HG02840 (cell line): Measurements from ENCODE around the gene ANO9.

Experiments
- ATAC-seq: cut with Tn5 transposase; IDR thresholded peaks from one replicate; pipeline ENCODE4 v1.9.1; 2021; ENCODE audit warnings: mild to moderate bottlenecking, moderate library complexity, moderate number of reproducible peaks; ENCODE audit not compliant: unreplicated experiment, low FRiP score

ANO9 gene

GRCh38 chr11:373716-374551, 67.9 kb downstream of the ANO9 start:
- ATAC-seq: no peak

GRCh38 chr11:372809-373715, 68.7 kb downstream of the ANO9 start:
- no peak for ATAC-seq

GRCh38 chr11:371716-372590, 69.9 kb downstream of the ANO9 start:
- ATAC-seq: no peak

- ATAC-seq: no peak
Observed at GRCh38 chr11:371051-371450, 70.8 kb downstream of the ANO9 start.

GRCh38 chr11:370070-370941, 71.5 kb downstream of the ANO9 start:
- ATAC-seq: no peak

GRCh38 chr11:369336-370018, 72.3 kb downstream of the ANO9 start, which contains the start of gene B4GALNT4:
Gene B4GALNT4 (plus strand): TSS chr11:369499. CDS start chr11:369804, 305 bp downstream.
- ATAC-seq: no peak

- no peak for ATAC-seq
Observed at GRCh38 chr11:368414-369335, 73.1 kb downstream of the ANO9 start.

GRCh38 chr11:367956-368413, 73.8 kb downstream of the ANO9 start:
- no peak for ATAC-seq
